Sciatic nerve (tissue), 2 donors: Measurements from ENCODE around the gene GTSE1. TPM values are rescaled to one million over a fixed set of nuclear protein-coding genes. Genes with fewer than 3 reads are reported as not detected.

Experiments
- ATAC-seq: fragments of 200-7000 bp; cut with Tn5 transposase; one replicate; pipeline ENCODE4 v1.9.1; 2020; ENCODE audit warnings: mild to moderate bottlenecking, moderate library complexity
- DNase-seq: peaks from one replicate; pipeline ENCODE4 v3.0.0-alpha.2; 2020; ENCODE audit warnings: low spot score
- intact Hi-C: fragments of 100-400 bp; cut with DNase I; formaldehyde crosslinking; loops from one replicate; pipeline ENCODE4 v1.14.2; 2022
- total RNA-seq: library from RNA; stranded (reverse); fragmentation: NEBNext Ultra II Directional; extraction: Animal tissue kit (Norgen Biotek cat#: 25700); gene quantifications from one replicate; pipeline ENCODE4 v1.2.1, GENCODE V29; 2021
- donor health status: DM: no; HTN: no; CAD: no.
- donor health status: DM: no; HTN: no; CAD: no.

The GTSE1 gene
- total RNA-seq, 1 donor from 2014 or later, result 0.49 TPM

GRCh38 chr22:46272762-46273431, 23.8 kb upstream of the GTSE1 start:
- DNase-seq, result no peak

GRCh38 chr22:46273432-46274148, 23.1 kb upstream of the GTSE1 start:
- intact Hi-C loops, result no loop called here
- no peak for ATAC-seq

More at GRCh38 chr22:46272762-46273431, 23.8 kb upstream of the GTSE1 start:
- ATAC-seq, result no peak
- intact Hi-C loops, result no loop called here

GRCh38 chr22:46274381-46274780, 22.3 kb upstream of the GTSE1 start:
- DNase-seq, result no peak
- no peak for ATAC-seq

More at GRCh38 chr22:46273432-46274148, 23.1 kb upstream of the GTSE1 start:
- no peak for DNase-seq

GRCh38 chr22:46275455-46276122, 21.1 kb upstream of the GTSE1 start:
- DNase-seq (no peak), ATAC-seq (no peak)
- intact Hi-C loops, result no loop called here

More at GRCh38 chr22:46274381-46274780, 22.3 kb upstream of the GTSE1 start:
- intact Hi-C loops, result no loop called here

- ATAC-seq, result no peak
- intact Hi-C loops, result no loop called here
- DNase-seq, result no peak
Measured at GRCh38 chr22:46276563-46276962, 20.1 kb upstream of the GTSE1 start.

GRCh38 chr22:46278656-46279645, 17.7 kb upstream of the GTSE1 start:
- ATAC-seq, result no peak
- intact Hi-C loops, result no loop called here

GRCh38 chr22:46280063-46280817, 16.4 kb upstream of the GTSE1 start:
- DNase-seq (no peak), ATAC-seq (peak; percentile 12)
- intact Hi-C loops, result no loop called here

More at GRCh38 chr22:46278656-46279645, 17.7 kb upstream of the GTSE1 start:
- DNase-seq, result no peak

GRCh38 chr22:46280999-46281623, 15.6 kb upstream of the GTSE1 start:
- ATAC-seq, result peak; percentile 57
- intact Hi-C loops, result no loop called here
- DNase-seq, result no peak

GRCh38 chr22:46281866-46282678, 14.6 kb upstream of the GTSE1 start:
- no peak for DNase-seq
- intact Hi-C loops, result no loop called here
- no peak for ATAC-seq

- ATAC-seq (no peak), DNase-seq (no peak)
- intact Hi-C loops, result no loop called here
Measured at GRCh38 chr22:46286006-46286405, 10.7 kb upstream of the GTSE1 start.

GRCh38 chr22:46286941-46287872, 9.5 kb upstream of the GTSE1 start:
- no peak for DNase-seq
- ATAC-seq, result no peak
- intact Hi-C loops, result no loop called here

- intact Hi-C loops, result no loop called here
- ATAC-seq, result peak; percentile 47
- no peak for DNase-seq
Measured at GRCh38 chr22:46287873-46288751, 8.6 kb upstream of the GTSE1 start.

- ATAC-seq, result no peak
- intact Hi-C loops, result no loop called here
- no peak for DNase-seq
Measured at GRCh38 chr22:46288846-46289243, 7.8 kb upstream of the GTSE1 start.

GRCh38 chr22:46289244-46289891, 7.3 kb upstream of the GTSE1 start:
- DNase-seq (no peak), ATAC-seq (no peak)
- intact Hi-C loops, result no loop called here
